K562 (cell line): ENCODE measurements around the gene MYO9A.

Experiments used
- BRF1 ChIP-seq: IDR thresholded peaks from 3 replicates; pipeline ENCODE4 v1.6.1; 2011; ENCODE audit warnings: borderline replicate concordance, mild to moderate bottlenecking; ENCODE audit not compliant: insufficient read length; ENCODE audit errors: extremely low read depth
- EZH2 ChIP-seq: IDR thresholded peaks from 2 replicates; pipeline ENCODE4 v1.6.1; 2012; ENCODE audit warnings: low read depth, mild to moderate bottlenecking, inconsistent platforms, low read length, borderline replicate concordance
- POLR3A ChIP-seq: IDR thresholded peaks from 2 replicates; pipeline ENCODE4 v1.6.1; 2011; ENCODE audit warnings: borderline replicate concordance, mild to moderate bottlenecking, moderate library complexity; ENCODE audit not compliant: insufficient read length, insufficient read depth; ENCODE audit errors: extremely low read depth
- RBFOX2 ChIP-seq: fragments of 200-400 bp; formaldehyde crosslinking; IDR thresholded peaks from 2 replicates; pipeline ENCODE4 v1.6.1; 2017; ENCODE audit warnings: low read depth, mild to moderate bottlenecking, low read length, moderate library complexity
- YY1 ChIP-seq, 3 experiments: IDR thresholded peaks; 2 replicates each; pipeline ENCODE4 v1.6.1; 2011; ENCODE audit warnings: low read length in 2 of 3, mild to moderate bottlenecking in 2 of 3, moderate library complexity in 2 of 3, borderline replicate concordance in 1 of 3, control low read depth in 1 of 3, low read depth in 1 of 3; ENCODE audit not compliant: insufficient read depth in 3 of 3, insufficient replicate concordance in 2 of 3, control insufficient read depth in 1 of 3, insufficient read length in 1 of 3; ENCODE audit errors: extremely low read depth in 1 of 3
- ZBED1 ChIP-seq: IDR thresholded peaks from 2 replicates; pipeline ENCODE4 v1.6.1; 2014
- ZNF311 ChIP-seq: fragments of 250-450 bp; sonication (Bioruptor Pico); IDR thresholded peaks from 2 replicates; pipeline ENCODE4 v1.4.0; 2020; ENCODE audit warnings: mild to moderate bottlenecking, moderate library complexity
- TF ChIP-seq, protein P1 (sequence below): sonication (generic); formaldehyde crosslinking; IDR thresholded peaks from 2 replicates; pipeline ENCODE4 v1.8.1; 2023; ENCODE audit warnings: mild to moderate bottlenecking, missing genetic modification reagents

DNA sequence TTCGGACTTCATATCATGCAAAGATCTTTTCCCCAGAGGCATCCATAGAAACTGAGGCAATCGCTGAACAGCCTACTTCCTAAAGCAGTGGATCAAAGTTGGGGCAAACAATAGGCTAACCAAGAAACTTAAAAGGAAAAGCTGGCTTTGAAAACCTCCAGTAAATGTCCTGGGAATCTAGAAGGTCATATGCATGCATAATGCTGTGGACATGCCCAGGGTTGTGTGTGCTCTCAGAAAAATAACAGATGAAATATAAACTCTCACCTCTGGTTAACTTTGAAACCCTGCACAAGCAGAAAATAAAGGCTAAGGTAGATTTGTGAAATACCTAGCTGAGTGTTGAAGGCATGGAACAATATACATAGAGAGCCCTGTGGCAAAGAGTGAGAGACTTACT lies 96.3 kb downstream of the MYO9A start:
- TF ChIP-seq, protein P1, sequence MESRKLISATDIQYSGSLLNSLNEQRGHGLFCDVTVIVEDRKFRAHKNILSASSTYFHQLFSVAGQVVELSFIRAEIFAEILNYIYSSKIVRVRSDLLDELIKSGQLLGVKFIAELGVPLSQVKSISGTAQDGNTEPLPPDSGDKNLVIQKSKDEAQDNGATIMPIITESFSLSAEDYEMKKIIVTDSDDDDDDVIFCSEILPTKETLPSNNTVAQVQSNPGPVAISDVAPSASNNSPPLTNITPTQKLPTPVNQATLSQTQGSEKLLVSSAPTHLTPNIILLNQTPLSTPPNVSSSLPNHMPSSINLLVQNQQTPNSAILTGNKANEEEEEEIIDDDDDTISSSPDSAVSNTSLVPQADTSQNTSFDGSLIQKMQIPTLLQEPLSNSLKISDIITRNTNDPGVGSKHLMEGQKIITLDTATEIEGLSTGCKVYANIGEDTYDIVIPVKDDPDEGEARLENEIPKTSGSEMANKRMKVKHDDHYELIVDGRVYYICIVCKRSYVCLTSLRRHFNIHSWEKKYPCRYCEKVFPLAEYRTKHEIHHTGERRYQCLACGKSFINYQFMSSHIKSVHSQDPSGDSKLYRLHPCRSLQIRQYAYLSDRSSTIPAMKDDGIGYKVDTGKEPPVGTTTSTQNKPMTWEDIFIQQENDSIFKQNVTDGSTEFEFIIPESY (CRISPR knock-in tag), result no peak
- TF ChIP-seq POLR3A (no peak), ZBED1 (no peak), YY1 (IDR thresholded peaks at IDR 0.05; ENCODE audit: borderline replicate concordance in 1 of 3, control insufficient read depth in 1 of 3, extremely low read depth in 1 of 3, insufficient read depth in 3 of 3, insufficient read length in 1 of 3, insufficient replicate concordance in 2 of 3, low read depth in 1 of 3, low read length in 2 of 3) (no peak), RBFOX2 (no peak), ZNF311 (CRISPR knock-in tag) (no peak), EZH2 (no peak), BRF1 (no peak)
